IMR-90 (cell line): ENCODE results near the gene PLEKHG1.

Experiments
- BHLHE40 ChIP-seq: fragments of 150-350 bp; IDR thresholded peaks from 2 replicates; pipeline ENCODE4 v1.6.1; 2016; ENCODE audit warnings: mild to moderate bottlenecking, low read depth, low read length
- CEBPB ChIP-seq: IDR thresholded peaks from 2 replicates; pipeline ENCODE4 v1.6.1; 2012; ENCODE audit warnings: low read depth, low read length, improper control_type of control experiment
- CTCF ChIP-seq: conservative IDR thresholded peaks from 2 replicates; pipeline ENCODE4 v1.5.1; 2012; ENCODE audit warnings: mild to moderate bottlenecking, low read depth, low read length, improper control_type of control experiment
- FOS ChIP-seq: fragments of 150-350 bp; IDR thresholded peaks from 2 replicates; pipeline ENCODE4 v1.6.1; 2016; ENCODE audit warnings: low read depth, low read length
- MAFK ChIP-seq: IDR thresholded peaks from 2 replicates; pipeline ENCODE4 v1.6.1; 2012; ENCODE audit warnings: low read depth, low read length, improper control_type of control experiment
- MAZ ChIP-seq: IDR thresholded peaks from 2 replicates; pipeline ENCODE4 v1.6.1; 2012; ENCODE audit warnings: low read depth, mild to moderate bottlenecking, low read length, improper control_type of control experiment, moderate library complexity, borderline replicate concordance
- MXI1 ChIP-seq: IDR thresholded peaks from 2 replicates; pipeline ENCODE4 v1.6.1; 2012; ENCODE audit warnings: low read depth, mild to moderate bottlenecking, low read length, moderate library complexity, borderline replicate concordance
- POLR2A ChIP-seq: IDR thresholded peaks from 2 replicates; pipeline ENCODE4 v1.6.1; 2012; ENCODE audit warnings: mild to moderate bottlenecking, low read depth, low read length
- RAD21 ChIP-seq: IDR thresholded peaks from 2 replicates; pipeline ENCODE4 v1.6.1; 2012; ENCODE audit warnings: low read length, improper control_type of control experiment
- RCOR1 ChIP-seq: IDR thresholded peaks from 2 replicates; pipeline ENCODE4 v1.6.1; 2012; ENCODE audit warnings: mild to moderate bottlenecking, low read length, improper control_type of control experiment; ENCODE audit not compliant: insufficient replicate concordance
- RFX5 ChIP-seq: IDR thresholded peaks from 2 replicates; pipeline ENCODE4 v1.8.0; 2012; ENCODE audit warnings: low read depth, mild to moderate bottlenecking, low read length, moderate library complexity
- SMC3 ChIP-seq: fragments of 150-350 bp; IDR thresholded peaks from 2 replicates; pipeline ENCODE4 v1.6.1; 2016; ENCODE audit warnings: low read depth, mild to moderate bottlenecking, antibody characterized with exemption, low read length, moderate library complexity
- TF ChIP-seq, protein P1 (sequence below): fragments of 150-350 bp; IDR thresholded peaks from 2 replicates; pipeline ENCODE4 v1.6.1; 2016; ENCODE audit warnings: low read depth, mild to moderate bottlenecking, low read length, moderate library complexity, borderline replicate concordance

DNA sequence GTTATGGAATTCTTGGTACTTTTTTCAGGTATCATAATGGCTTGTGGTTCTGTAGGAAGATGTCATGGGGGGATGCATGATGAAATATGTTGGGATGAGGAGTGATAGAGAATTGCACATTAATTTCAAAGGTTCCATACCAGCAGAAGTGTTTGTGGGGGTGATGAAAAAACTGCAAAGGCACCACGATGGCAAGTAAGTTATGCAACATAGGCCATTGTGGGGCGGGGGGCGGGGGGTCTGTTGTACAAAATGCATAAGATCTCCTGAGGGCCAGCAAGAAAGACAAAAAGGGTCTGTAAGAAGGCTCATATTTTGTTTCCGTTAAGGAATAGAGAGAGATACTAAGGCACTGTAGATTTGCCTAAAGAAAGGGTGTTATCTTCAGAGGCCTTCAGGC, 26.2 kb downstream of the PLEKHG1 start:
- no peak for TF ChIP-seq CTCF
- TF ChIP-seq POLR2A, result no peak
- TF ChIP-seq FOS, result no peak
- TF ChIP-seq RCOR1, result no peak
- TF ChIP-seq MXI1, result no peak
- no peak for TF ChIP-seq CEBPB
- TF ChIP-seq, protein P1, sequence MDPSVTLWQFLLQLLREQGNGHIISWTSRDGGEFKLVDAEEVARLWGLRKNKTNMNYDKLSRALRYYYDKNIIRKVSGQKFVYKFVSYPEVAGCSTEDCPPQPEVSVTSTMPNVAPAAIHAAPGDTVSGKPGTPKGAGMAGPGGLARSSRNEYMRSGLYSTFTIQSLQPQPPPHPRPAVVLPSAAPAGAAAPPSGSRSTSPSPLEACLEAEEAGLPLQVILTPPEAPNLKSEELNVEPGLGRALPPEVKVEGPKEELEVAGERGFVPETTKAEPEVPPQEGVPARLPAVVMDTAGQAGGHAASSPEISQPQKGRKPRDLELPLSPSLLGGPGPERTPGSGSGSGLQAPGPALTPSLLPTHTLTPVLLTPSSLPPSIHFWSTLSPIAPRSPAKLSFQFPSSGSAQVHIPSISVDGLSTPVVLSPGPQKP, result no peak
- no peak for TF ChIP-seq RAD21
- TF ChIP-seq RFX5, result no peak
- TF ChIP-seq BHLHE40, result no peak
- TF ChIP-seq SMC3, result no peak
- no peak for TF ChIP-seq MAZ
- no peak for TF ChIP-seq MAFK
